ENCODE data around the gene RPL7L1. TPM values are rescaled to one million over a fixed set of nuclear protein-coding genes. Genes with fewer than 3 reads are reported as not detected.

RPL7L1 gene
- total and polyA plus RNA-seq, 2 of the 13 experiments (the other 11 are each of a cell fraction or from before 2014, with no cell fraction given), result 51.6 to 179 TPM

DNA sequence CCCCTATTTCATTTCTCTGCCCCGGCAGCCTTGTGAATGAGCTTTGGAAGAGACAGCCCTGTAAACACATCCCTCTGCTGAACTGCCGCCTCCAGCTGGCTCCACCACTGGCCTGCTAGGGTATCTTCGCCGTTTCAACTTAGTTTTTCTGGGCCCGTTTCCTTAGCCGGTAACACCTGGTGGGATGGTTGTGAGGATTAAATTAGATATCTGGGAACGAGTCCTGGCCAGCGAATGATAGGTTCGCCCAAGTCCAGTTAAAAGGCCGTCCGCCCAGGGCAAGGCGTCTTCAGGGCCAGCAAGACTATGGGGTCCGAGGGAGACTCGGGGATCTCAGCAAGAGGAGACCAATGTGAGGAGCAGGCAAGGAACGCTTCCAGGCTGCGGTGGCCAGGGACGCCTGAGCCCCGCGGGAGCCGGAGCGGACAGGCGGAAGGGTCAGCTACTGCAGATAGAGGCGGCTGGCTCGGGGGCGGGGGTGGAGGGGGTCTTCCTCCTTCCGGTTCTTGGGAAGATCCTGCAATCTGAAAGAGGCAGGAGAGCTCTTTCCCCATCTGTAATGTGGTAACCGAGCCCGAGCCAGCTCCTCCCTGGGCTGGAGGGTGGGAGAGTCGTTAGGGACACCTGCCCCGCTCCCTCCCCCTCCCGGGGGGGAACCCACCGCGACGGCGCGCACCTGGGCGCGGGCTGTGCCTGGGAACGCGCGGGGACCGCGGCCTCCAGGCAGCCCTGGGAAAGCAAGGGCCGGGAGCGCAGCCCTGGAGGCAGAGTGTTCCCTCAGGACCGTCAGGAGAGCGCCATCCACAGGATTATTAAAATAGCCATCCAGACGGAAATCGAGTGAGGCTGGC is 32.0 kb downstream of the RPL7L1 start (continued):
- TF ChIP-seq, protein P1, sequence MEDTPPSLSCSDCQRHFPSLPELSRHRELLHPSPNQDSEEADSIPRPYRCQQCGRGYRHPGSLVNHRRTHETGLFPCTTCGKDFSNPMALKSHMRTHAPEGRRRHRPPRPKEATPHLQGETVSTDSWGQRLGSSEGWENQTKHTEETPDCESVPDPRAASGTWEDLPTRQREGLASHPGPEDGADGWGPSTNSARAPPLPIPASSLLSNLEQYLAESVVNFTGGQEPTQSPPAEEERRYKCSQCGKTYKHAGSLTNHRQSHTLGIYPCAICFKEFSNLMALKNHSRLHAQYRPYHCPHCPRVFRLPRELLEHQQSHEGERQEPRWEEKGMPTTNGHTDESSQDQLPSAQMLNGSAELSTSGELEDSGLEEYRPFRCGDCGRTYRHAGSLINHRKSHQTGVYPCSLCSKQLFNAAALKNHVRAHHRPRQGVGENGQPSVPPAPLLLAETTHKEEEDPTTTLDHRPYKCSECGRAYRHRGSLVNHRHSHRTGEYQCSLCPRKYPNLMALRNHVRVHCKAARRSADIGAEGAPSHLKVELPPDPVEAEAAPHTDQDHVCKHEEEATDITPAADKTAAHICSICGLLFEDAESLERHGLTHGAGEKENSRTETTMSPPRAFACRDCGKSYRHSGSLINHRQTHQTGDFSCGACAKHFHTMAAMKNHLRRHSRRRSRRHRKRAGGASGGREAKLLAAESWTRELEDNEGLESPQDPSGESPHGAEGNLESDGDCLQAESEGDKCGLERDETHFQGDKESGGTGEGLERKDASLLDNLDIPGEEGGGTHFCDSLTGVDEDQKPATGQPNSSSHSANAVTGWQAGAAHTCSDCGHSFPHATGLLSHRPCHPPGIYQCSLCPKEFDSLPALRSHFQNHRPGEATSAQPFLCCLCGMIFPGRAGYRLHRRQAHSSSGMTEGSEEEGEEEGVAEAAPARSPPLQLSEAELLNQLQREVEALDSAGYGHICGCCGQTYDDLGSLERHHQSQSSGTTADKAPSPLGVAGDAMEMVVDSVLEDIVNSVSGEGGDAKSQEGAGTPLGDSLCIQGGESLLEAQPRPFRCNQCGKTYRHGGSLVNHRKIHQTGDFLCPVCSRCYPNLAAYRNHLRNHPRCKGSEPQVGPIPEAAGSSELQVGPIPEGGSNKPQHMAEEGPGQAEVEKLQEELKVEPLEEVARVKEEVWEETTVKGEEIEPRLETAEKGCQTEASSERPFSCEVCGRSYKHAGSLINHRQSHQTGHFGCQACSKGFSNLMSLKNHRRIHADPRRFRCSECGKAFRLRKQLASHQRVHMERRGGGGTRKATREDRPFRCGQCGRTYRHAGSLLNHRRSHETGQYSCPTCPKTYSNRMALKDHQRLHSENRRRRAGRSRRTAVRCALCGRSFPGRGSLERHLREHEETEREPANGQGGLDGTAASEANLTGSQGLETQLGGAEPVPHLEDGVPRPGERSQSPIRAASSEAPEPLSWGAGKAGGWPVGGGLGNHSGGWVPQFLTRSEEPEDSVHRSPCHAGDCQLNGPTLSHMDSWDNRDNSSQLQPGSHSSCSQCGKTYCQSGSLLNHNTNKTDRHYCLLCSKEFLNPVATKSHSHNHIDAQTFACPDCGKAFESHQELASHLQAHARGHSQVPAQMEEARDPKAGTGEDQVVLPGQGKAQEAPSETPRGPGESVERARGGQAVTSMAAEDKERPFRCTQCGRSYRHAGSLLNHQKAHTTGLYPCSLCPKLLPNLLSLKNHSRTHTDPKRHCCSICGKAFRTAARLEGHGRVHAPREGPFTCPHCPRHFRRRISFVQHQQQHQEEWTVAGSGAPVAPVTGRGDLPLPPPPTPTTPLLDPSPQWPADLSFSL (CRISPR knock-in tag; IDR thresholded peaks at IDR 0.05), result 0 out of 2 replicates have a peak, but pooled peaks have one; percentile 49
- TF ChIP-seq ZBTB7A (CRISPR knock-in tag; IDR thresholded peaks at IDR 0.05) (peak; percentile 34; the same call in 1 of the 2 replicates), DMAP1 (CRISPR knock-in tag; IDR thresholded peaks at IDR 0.05) (0 out of 2 replicates have a peak, but pooled peaks have one; percentile 8), ZBTB33 (CRISPR knock-in tag; IDR thresholded peaks at IDR 0.05) (peak; percentile 90), HDAC2 (CRISPR knock-in tag; IDR thresholded peaks at IDR 0.05) (0 out of 2 replicates have a peak, but pooled peaks have one; percentile 34), RFXAP (CRISPR knock-in tag; IDR thresholded peaks at IDR 0.05; ENCODE audit: borderline replicate concordance) (0 out of 2 replicates have a peak, but pooled peaks have one; percentile 17), ZFY (CRISPR knock-in tag; IDR thresholded peaks at IDR 0.05) (peak; percentile 21; the same call in 1 of the 2 replicates), TAF1 (CRISPR knock-in tag; IDR thresholded peaks at IDR 0.05) (0 out of 2 replicates have a peak, but pooled peaks have one; percentile 33), DZIP1 (CRISPR knock-in tag; IDR thresholded peaks at IDR 0.05) (no peak), ZSCAN25 (CRISPR knock-in tag; IDR thresholded peaks at IDR 0.05) (peak; percentile 52), ZNF709 (CRISPR knock-in tag; IDR thresholded peaks at IDR 0.05) (peak; percentile 60; the same call in 1 of the 2 replicates), NONO (IDR thresholded peaks at IDR 0.05) (no peak), NONO (CRISPR knock-in tag; conservative IDR thresholded peaks at IDR 0.05) (peak; percentile 20; the same call in 1 of the 2 replicates), ARNT2 (CRISPR knock-in tag; IDR thresholded peaks at IDR 0.05; ENCODE audit: low read depth) (peak; percentile 46; the same call in 1 of the 2 replicates), POLR2A (IDR thresholded peaks at IDR 0.05; ENCODE audit: insufficient read depth in 1 of 2, low read depth in 2 of 2, low read length in 2 of 2) (0 out of 4 replicates have a peak, but pooled peaks of 1 of the 2 experiments have one; percentile 37)
- TF ChIP-seq, protein P2, sequence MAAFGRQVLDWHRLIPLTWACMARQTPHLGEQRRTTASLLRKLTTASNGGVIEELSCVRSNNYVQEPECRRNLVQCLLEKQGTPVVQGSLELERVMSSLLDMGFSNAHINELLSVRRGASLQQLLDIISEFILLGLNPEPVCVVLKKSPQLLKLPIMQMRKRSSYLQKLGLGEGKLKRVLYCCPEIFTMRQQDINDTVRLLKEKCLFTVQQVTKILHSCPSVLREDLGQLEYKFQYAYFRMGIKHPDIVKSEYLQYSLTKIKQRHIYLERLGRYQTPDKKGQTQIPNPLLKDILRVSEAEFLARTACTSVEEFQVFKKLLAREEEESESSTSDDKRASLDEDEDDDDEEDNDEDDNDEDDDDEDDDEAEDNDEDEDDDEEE (CRISPR knock-in tag; IDR thresholded peaks at IDR 0.05), result no peak
